Stimulated activated naive CD8-positive, alpha-beta T cell treated with anti-CD3 and anti-CD28 coated beads, Interleukin-15, Interleukin-2, amounts not matched to agents 100 U/mL and 50 U/mL, for 24 hours (primary cell): ENCODE results near the gene DNAJC24.
A peak's percentile ranks its signal among the peaks of the same experiment; 100 is the strongest.

Experiments used
- ATAC-seq: fragments of 150-1000 bp; cut with Tn5 transposase; one replicate; pipeline ENCODE4 v1.10.0; 2021
- DNase-seq: peaks from one replicate; pipeline ENCODE4 v3.0.0; 2021

The DNAJC24 gene

GRCh38 chr11:31415435-31415834, 45.8 kb downstream of the DNAJC24 start:
- ATAC-seq (no peak), DNase-seq (no peak)

GRCh38 chr11:31417357-31417756, 47.7 kb downstream of the DNAJC24 start:
- no peak for ATAC-seq

GRCh38 chr11:31417816-31418215, 48.2 kb downstream of the DNAJC24 start:
- DNase-seq: no peak
- ATAC-seq: no peak

More at GRCh38 chr11:31417357-31417756, 47.7 kb downstream of the DNAJC24 start:
- no peak for DNase-seq

GRCh38 chr11:31419138-31419537, 49.5 kb downstream of the DNAJC24 start:
- ATAC-seq: no peak
- DNase-seq: no peak

GRCh38 chr11:31419669-31420068, 50.0 kb downstream of the DNAJC24 start:
- DNase-seq: no peak
- no peak for ATAC-seq

- DNase-seq: no peak
- ATAC-seq: no peak
Measured at GRCh38 chr11:31421820-31422219, 52.2 kb downstream of the DNAJC24 start.

GRCh38 chr11:31422703-31423102, 53.0 kb downstream of the DNAJC24 start:
- ATAC-seq: no peak
- DNase-seq: no peak

- DNase-seq: no peak
- no peak for ATAC-seq
Measured at GRCh38 chr11:31424652-31425051, 55.0 kb downstream of the DNAJC24 start.

- no peak for DNase-seq
- no peak for ATAC-seq
Measured at GRCh38 chr11:31433851-31434250, 64.2 kb downstream of the DNAJC24 start.

- no peak for DNase-seq
- ATAC-seq: peak; percentile 32
Measured at GRCh38 chr11:31437742-31438435, 68.2 kb downstream of the DNAJC24 start.

GRCh38 chr11:31441296-31441695, 71.6 kb downstream of the DNAJC24 start:
- no peak for ATAC-seq
- no peak for DNase-seq

- DNase-seq: no peak
- no peak for ATAC-seq
Measured at GRCh38 chr11:31442086-31442485, 72.4 kb downstream of the DNAJC24 start.

- ATAC-seq (no peak), DNase-seq (no peak)
Measured at GRCh38 chr11:31443802-31444201, 74.1 kb downstream of the DNAJC24 start.

GRCh38 chr11:31445621-31446020, 76.0 kb downstream of the DNAJC24 start:
- no peak for DNase-seq
- no peak for ATAC-seq

GRCh38 chr11:31449040-31449439, 79.4 kb downstream of the DNAJC24 start:
- DNase-seq (no peak), ATAC-seq (no peak)

- DNase-seq: no peak
- ATAC-seq: no peak
Measured at GRCh38 chr11:31450841-31451240, 81.2 kb downstream of the DNAJC24 start.

- DNase-seq (no peak), ATAC-seq (no peak)
Measured at GRCh38 chr11:31455177-31455576, 85.5 kb downstream of the DNAJC24 start.

GRCh38 chr11:31464436-31464835, 94.8 kb downstream of the DNAJC24 start:
- no peak for DNase-seq
- no peak for ATAC-seq

- DNase-seq: no peak
- no peak for ATAC-seq
Measured at GRCh38 chr11:31474083-31474482, 104.4 kb downstream of the DNAJC24 start.

- ATAC-seq: no peak
- no peak for DNase-seq
Measured at GRCh38 chr11:31477528-31478222, 108.0 kb downstream of the DNAJC24 start.

- ATAC-seq: no peak
- no peak for DNase-seq
Measured at GRCh38 chr11:31478223-31478590, 108.5 kb downstream of the DNAJC24 start.

- no peak for ATAC-seq
Measured at GRCh38 chr11:31479066-31479465, 109.4 kb downstream of the DNAJC24 start.

GRCh38 chr11:31480930-31481329, 111.3 kb downstream of the DNAJC24 start:
- DNase-seq (no peak), ATAC-seq (no peak)

More at GRCh38 chr11:31479066-31479465, 109.4 kb downstream of the DNAJC24 start:
- no peak for DNase-seq
